GM21528 (cell line): Measurements from ENCODE around the gene AOPEP.
"Not testable (repeated sequence)": the region's sequence is repeated elsewhere in the genome, so short reads cannot be mapped to it uniquely, and the experiment has no call there.

ENCODE experiments used
- ATAC-seq: cut with Tn5 transposase; IDR thresholded peaks from one replicate; pipeline ENCODE4 v1.9.1; 2021; ENCODE audit warnings: mild to moderate bottlenecking, moderate library complexity; ENCODE audit not compliant: unreplicated experiment, low FRiP score

The AOPEP gene

DNA sequence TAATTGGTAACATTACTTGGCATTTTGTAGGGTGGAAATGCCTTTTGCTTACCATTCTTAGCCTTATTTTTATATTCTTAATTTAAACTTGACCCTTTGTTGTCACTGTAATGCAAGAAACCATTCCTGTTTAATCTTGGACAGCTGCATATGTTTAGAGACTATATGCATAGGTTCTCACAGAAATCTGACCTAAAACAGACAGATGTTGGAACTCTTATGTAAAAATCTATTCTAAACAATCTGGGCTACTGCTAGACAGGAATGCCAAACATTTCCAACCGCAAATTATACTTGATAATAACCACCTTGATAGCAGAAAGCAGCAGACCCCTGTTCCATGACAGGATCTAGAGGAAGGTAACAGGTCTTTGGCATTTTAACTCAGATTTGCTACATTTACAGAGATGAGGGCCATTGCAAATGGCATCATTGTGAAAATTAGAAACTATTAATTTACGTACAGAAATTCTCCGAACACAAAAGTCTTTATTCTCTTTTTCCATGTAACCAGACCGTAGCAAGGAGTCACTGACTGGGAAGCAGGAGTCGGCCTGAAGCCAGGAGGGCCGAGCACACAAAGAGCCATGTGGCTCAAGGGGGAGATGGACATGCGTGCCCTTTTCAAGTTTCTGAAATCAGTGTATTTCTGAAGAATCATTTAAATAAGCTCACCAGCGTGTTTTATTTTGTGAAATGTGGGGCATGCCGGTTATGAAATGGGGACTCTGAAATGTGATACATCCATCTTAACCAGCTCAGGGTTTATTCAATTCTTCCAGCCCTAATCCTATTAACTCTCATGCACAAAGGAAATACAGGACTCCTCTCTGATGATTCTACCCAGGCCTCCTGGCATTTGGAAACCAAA is 139.3 kb downstream of the AOPEP start:
- ATAC-seq = no peak

DNA sequence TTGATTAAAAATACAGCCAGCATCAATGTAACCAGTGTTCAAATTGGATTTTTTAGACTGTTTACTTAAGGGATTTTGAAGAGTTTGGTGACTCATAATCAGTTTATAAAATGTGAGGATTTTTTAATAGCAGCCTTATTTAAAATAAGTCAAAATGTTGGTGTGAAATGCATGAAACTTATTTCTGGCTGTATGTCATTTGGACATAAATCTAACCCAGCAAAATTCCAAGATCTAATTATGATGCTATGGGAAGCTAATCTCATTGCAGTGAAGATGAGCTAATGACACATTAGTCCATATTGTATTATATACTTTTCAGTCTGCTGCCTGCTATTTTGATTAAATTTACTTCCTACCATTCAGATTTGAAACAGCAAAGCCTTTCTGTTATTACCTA is 140.3 kb downstream of the AOPEP start:
- no peak for ATAC-seq

DNA sequence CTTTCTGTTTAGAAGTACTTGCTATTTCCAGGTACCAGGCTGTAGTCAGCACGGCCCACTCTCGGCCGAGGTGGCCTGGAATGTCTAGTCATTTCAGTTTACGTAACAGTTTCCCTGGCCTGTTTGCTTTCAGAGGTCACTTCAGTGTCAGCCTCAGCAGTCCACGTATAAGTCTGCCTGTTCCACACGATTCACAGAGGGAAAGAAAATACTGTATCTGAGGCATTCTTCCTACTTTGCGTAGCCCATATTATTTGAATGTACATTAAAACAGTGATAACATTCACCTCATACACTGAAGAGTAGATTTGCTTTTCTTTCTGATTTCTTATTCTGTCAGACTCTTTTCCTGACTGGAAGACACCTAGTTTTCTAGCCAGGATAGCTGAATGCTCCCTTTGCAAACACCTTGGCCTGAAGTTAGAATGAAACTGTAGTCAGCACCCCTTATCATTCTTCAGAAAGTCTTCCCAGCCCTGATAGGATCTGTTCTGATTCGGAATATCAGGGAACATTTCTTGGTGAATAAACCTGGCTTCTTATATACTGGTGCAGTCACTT is 140.9 kb downstream of the AOPEP start:
- ATAC-seq = no peak

DNA sequence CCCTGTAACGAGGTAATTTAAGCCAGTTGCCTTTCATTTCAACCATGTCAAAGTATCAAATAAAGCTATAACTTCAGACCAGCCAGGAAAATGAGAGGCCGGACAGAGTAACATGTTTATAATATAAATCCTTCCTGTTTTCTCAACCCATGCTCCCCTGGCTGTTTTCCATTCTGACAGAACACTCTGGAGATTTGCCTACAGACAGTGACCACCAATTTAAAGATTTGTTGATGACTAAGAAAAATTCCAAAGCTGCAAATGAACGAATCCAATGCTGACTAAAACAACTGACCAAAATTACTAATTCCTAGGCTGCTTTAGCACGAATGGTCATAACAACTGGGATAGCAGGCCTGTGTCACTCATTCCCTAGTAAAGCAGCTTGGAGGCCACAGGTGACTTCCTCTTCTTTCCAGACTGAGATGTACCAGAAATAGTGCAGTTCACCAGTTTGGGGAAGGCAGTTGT is 141.4 kb downstream of the AOPEP start:
- no peak for ATAC-seq

DNA sequence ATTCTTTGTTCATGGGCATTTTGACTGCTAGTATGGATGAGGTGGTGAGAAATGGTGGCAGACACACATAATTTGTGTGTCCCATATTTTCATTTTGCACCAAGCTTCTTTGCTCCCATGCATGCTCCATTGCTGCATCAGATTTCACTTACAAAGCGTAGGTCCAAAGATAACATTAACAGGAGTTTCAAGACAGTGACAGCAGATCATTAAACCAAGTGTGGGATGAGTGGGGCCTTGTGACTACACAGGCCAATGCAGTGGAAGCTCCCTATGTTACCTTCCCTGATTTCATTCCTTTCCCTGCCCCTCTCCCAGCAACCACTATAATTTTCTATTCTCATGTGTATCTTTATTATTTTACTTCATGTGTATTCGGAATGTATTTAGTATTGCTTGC is 142.0 kb downstream of the AOPEP start:
- no peak for ATAC-seq

DNA sequence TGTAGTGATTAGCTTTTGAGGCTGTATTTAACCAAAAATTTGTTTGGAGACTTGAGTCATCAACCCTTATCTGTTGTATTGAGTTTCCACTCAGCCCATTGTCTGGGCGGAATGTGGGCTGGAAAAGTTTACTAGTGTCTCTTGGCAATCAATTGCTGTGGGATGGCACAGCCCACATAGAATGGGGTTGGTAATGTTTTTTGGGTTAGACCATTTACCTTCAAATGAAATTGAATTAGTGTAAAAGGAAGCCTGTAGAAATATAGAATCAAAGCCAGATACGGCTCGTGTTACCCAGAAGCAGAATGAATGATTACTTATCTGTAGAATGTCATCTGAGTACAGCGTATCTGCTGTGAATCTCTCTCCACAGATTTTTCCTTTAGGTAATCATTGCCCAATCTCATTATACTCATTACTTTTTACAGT is 142.9 kb downstream of the AOPEP start:
- no peak for ATAC-seq

DNA sequence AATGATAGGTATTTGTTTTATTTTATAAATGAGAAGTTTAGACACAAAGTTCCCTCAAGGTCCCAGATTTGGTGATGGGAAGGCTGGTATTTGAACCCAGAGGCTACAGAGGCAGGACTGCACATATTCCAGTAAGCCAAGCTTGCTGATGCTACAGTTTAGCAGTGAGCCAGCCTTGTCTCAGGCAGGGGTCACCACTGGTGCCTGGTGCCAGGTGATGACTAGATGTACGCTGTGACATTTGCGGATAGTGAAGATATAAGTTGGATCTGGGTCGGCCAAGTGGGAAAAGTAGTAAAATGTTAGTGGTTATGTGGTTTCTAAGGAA is 143.9 kb downstream of the AOPEP start:
- no peak for ATAC-seq

DNA sequence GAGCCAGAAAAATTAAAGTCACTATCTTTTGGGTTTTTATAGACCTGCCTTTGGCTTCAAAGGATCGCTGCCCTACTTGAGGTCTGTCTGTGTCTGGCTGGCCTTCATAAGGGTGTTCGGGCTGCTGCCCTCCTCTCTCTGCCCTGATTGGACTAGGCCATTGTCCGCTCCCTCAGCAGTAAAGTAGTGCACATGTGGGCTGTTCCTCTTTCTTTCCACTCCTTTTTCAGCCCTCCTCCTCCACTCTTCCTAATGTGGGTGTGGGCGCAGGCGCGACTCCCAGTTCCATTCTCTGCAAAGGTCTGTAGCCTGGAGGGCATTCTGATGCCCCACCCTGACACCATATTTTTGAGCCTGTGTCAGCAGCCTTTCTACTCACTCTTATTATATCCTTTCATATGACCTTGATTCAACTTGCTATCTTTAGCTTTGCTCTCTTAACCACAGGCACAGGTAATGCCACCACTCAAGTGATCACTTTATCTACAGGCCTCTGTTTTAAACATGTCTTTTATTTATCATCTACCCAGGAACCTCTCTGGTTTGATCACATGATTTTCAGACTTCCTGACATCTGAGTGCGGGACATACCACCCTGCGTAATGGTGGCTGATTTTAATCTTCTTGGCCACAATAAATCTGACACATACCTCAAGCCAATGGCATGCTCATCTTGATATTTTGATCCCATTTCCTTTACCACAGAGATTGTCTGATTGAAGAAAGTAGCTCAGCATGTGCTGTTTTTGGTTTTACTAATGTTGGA is 144.5 kb downstream of the AOPEP start:
- ATAC-seq = no peak

DNA sequence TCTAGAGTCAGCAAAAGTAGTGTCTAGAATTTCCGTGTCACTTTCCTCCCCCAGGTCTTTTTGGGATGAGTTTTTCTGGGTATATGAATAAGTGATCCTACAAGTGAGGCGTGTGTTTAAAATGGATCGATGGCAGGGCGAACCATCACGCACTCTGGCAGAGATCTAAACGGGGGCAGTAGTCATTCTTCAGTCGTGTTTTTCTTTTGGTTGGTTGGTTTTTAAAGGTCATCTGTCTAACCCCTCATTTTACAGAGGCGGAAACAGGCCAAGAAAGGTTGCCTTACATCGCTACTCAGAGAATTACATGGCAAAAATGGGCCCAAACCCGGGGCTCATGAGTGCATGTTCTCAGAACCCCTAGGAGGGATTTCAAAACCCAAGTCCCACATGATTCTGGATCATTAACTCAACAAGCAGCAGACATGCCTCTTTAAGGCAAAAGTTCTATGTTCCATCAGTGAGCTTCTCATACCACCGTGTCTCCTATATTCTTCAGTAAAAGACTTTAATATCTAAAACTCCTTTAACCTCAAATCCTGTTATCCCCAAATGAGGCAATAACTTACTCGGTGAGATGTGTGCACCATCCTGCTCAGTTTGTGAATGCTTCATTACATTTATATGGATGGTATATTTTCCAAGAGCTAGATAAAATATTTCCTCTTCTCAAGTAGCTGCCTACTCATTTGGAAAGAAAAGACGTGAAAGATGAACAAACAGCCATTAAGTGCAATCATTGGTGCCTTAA is 145.8 kb downstream of the AOPEP start:
- no peak for ATAC-seq

DNA sequence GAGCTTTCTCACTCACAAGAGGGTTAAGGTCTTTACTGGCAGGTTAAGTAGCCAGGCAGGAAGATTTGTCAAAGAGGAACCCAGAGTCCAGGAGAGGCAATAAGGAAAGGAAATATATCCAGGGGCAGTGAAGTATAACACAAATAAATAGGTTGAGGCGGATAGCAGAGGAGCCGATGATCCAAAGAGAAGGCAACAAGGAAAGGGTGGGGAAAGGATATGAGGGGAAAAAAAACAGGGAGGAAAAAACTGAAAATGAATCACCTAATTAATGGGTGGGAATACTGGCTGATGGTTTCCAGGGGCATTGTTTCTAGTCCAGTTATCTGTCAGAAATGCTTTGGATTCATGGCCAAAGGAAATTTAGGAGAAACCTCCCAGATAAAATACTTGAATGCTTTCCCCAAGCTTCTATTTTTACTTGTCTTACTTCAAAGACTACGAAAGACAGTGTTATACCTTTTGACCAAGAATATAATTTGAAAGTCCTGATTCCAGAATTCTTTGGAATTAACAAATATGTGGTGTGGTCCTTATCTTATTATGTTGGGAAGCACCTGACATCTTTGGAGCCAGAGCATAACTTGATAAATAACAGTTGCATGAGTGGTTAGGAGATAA is 146.5 kb downstream of the AOPEP start:
- ATAC-seq = no peak

DNA sequence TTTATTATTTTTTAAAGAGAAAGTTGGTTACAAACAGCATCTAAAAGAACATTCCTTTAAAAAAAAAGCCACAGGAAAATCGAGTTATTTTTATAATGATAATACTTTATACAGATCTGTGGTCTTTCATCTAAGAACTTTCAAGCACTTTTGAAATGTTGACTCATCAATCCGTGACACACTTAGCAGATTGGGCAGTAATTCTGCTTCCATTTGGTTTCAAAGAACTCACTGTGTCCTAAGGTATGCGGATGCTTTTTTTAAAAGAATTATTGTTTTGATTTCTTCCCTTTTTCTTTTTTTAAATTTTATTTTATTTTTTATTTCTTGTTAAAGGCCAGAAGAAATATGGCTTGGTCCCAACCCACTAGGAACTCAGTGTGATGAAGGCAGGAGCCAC is 147.8 kb downstream of the AOPEP start:
- no peak for ATAC-seq

DNA sequence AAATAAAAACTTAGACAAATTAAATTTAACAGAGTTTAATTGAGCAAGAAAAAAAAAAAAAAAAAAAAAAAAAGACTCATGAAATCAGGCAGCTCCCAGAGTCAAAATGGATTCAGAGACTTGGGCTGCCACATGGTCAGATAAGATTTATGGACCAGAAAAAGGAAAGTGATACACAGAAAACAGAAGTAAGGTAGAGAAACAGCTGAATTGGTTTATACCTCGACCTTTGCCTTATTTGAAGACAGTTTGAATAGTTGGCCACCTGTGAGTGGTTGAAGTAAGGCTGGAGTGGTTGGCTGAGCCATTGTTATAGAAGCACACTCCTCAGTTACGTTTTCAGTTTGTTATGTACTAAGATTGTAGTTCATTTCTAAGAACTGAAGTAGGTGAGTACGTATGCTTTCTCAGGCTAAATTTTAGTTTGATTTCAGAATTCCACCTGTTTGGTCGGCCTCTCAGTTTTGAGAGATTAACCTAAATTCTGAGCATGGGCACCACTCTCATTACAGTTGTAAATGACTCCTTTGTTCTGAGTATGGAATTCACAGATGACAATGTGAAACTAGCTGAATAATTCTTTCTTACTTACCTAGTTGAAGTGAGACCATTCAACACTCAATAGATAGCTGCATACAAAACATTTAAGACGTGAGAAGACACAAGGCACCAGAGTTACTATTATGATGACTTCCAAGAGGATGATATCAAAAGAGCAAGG is 149.0 kb downstream of the AOPEP start:
- peak; percentile 67 for ATAC-seq

DNA sequence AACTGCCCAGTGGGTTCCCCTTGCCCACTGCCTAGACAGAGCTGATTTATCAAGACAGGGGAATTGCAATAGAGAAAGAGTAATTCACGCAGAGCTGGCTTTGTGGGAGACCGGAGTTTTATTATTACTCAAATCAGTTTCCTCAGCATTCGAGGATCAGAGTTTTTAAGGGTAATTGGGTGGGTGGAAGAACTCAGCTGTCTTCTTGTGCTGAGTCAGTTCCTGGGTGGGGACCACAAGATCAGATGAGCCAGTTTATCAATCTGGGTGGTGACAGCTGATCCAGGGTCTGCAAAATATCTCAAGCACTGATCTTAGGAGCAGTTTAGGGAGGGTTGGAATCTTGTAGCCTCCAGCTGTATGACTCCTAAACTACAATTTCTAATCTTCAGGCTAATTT is 152.3 kb downstream of the AOPEP start:
- not testable (repeated sequence) for ATAC-seq

DNA sequence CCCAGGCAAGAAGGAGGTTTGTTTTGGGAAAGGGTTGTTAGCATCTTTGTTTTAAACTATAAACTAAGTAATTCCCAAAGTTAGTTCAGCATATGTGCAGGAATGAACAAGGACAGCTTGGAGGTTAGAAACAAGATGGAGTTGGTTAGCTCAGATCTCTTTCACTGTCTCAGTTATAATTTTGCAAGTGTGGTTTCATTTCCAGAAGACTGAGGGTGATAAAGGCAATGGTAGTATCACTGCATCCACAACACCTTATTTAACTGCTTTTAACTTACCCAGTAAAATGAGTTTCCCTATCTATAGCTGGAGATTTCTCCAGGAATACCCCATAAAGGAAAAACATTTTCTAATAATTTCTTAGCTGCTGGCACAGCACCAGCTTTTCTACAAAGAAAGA is 152.7 kb downstream of the AOPEP start:
- no peak for ATAC-seq

DNA sequence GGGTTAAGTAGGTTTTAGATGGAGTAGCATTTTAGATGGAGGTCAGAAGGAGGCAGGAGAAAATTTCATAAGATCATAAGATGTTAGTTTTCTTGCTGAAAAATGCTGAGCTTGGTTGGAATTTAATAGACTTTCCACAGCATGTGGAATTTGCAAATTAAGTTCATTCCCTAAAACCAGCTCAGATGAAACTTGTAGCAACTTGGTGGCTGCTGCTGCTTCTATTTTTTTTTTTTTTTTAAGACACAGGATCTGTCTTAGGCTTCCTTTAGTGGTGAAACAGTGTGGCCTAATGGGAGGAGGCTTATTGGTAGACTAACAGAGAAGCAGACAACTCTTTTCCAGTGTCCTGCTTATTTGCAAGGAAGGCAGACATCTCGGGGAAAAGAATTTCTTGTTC is 154.5 kb downstream of the AOPEP start:
- ATAC-seq = no peak

DNA sequence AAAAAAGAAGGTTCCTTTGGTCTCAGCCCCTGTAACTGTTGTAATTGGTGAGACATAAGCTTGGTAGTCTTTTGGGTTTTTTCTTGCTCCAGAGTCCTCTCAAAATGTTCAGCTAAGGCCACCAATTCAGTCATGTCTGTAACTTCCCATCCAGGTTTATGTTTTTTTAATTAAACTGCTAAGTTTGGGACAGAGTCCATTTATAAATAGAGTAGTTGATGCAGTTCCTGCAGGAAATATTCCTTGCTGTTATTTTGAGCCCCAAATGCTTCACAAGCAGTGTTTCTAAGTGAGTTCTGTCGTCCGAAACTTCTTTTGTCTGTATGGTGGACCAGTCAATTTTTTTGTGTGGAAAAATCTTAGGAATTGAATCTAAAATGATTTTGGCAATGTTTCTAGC is 155.0 kb downstream of the AOPEP start:
- no peak for ATAC-seq

DNA sequence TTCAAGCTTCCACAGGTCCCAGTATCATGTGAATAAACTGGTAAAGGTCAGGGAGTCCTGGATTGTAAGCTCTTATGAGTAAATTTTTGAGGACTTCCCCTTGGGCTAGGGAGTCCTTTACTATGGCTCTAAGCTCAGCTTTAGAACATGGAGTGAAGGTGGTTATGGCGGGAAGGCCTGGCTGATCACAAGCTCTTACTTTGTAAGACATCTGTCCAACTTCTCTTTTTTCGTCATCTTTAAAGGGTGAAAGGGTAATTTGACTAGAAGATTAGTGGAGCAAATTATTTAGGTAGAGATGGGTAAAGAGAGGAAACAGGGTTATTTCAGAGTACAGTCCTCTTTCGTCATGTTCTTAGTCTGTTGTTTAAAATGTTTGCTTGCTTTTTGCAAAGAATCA is 155.4 kb downstream of the AOPEP start:
- ATAC-seq = no peak

DNA sequence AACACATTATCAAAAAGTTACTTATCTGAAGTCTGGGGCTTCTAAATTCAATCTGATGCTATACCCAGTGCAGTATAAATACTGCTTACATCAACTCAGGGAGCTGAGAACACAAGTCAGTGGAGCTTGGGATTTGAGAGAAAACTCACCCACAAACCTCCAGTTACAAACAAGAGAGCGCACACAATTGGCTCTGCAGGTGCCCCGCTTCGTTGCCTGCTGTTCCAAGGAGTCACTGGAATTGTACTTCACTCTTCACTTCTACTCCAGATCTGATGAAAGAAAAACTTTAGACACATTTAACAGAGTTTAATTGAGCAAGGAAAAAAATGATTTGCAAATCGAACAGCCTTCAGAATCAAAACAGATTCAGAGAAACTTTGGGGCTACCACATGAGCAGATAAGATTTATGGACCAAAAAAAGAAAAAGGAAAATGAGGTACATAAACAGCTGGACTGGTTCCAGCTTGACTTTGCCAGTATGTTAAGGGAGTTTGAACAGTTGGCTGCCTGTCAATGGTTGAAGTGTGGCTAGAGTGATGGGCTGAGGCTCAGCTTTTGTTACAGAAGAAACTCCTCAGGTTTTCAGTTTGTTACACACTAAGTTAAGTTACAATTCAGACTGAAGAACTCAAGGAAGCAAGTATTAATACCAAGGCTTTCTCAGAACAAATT is 156.6 kb downstream of the AOPEP start:
- no peak for ATAC-seq

DNA sequence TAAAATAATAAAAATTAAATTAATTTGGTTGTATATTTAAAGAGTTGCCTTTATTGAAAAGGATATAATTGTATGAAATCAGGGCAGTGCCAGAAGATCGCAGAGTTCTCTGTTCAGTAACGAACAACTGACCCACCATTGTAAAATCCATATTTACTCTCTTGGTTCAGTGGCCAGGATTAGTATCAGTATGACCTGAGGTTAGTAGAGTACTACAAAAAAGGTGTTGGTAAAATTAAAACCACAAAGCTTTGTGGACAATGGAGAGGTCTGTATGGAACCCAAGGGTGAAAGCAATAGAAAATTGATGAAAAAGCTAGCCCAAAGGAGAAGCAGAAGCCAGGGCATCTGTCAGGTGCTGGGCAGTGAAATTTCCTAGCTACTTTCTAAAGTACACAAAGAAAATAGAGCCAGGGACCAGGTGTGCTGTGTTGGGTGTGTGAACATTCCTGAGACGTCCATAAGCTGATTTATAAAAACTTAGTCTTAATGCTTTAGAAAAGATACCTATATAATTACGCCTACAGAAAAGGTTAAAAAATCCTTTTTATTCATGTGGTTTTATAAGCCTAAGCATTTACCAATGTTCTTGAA is 159.5 kb downstream of the AOPEP start:
- ATAC-seq = no peak
